Measurements from ENCODE around the gene HOXC13.

HOXC13 gene

GRCh38 chr12:53939141-53940108 is 794 bp downstream of the HOXC13 start:
- DNase-seq (ENCODE audit: low read depth) = no peak

- DNase-seq (ENCODE audit: low read depth) = no peak
Observed at GRCh38 chr12:53940443-53941014, 1.9 kb downstream of the HOXC13 start.

- no peak for DNase-seq (ENCODE audit: low read depth)
Observed at GRCh38 chr12:53941187-53941586, 2.6 kb downstream of the HOXC13 start.

- no peak for DNase-seq (ENCODE audit: low read depth)
Observed at GRCh38 chr12:53941750-53942149, 3.1 kb downstream of the HOXC13 start.

- DNase-seq (ENCODE audit: low read depth) = no peak
Observed at GRCh38 chr12:53942467-53942997, 3.9 kb downstream of the HOXC13 start.

- DNase-seq (ENCODE audit: low read depth) = no peak
Observed at GRCh38 chr12:53944209-53944608, 5.6 kb downstream of the HOXC13 start.

GRCh38 chr12:53944907-53945847 is 6.5 kb downstream of the HOXC13 start:
- no peak for DNase-seq (ENCODE audit: low read depth)

- no peak for DNase-seq (ENCODE audit: low read depth)
Observed at GRCh38 chr12:53947743-53948142, 9.1 kb downstream of the HOXC13 start.

GRCh38 chr12:53948650-53949593 is 10.3 kb downstream of the HOXC13 start:
- DNase-seq (ENCODE audit: low read depth) = no peak

- no peak for DNase-seq (ENCODE audit: low read depth)
Observed at GRCh38 chr12:53949631-53950436, 11.2 kb downstream of the HOXC13 start.

- DNase-seq (ENCODE audit: low read depth) = no peak
Observed at GRCh38 chr12:53950437-53950773, 11.8 kb downstream of the HOXC13 start.

GRCh38 chr12:53950789-53951576 is 12.4 kb downstream of the HOXC13 start:
- DNase-seq (ENCODE audit: low read depth) = no peak

GRCh38 chr12:53951577-53952334 is 13.1 kb downstream of the HOXC13 start:
- no peak for DNase-seq (ENCODE audit: low read depth)

- DNase-seq (ENCODE audit: low read depth) = no peak
Observed at GRCh38 chr12:53952335-53952694, 13.7 kb downstream of the HOXC13 start.

GRCh38 chr12:53952871-53953734 is 14.5 kb downstream of the HOXC13 start:
- DNase-seq (ENCODE audit: low read depth) = no peak

GRCh38 chr12:53953831-53954693 is 15.4 kb downstream of the HOXC13 start:
- DNase-seq (ENCODE audit: low read depth) = no peak

GRCh38 chr12:53954694-53955035 is 16.0 kb downstream of the HOXC13 start, which contains the start of gene HOXC12:
Gene HOXC12, plus strand, starts transcription at chr12:53954903. Its CDS starts 27 bp downstream, at chr12:53954930.
- no peak for DNase-seq (ENCODE audit: low read depth)

Data from HS-27A (cell line).